Choroid plexus epithelial cell (primary cell): ENCODE data around the gene BUD31.

ENCODE experiments used
- DNase-seq: peaks from one replicate; pipeline ENCODE4 v3.0.0-alpha.2; 2010; ENCODE audit warnings: low read depth
- H3K4me3 ChIP-seq: 2 replicates; pipeline ENCODE4 v1.5.1; 2011; ENCODE audit warnings: low read depth, mild to moderate bottlenecking, control low read depth, low read length, moderate library complexity
- TF ChIP-seq, protein P1 (sequence below): conservative IDR thresholded peaks from 2 replicates; pipeline ENCODE4 v1.5.1; 2011; ENCODE audit warnings: low read depth, mild to moderate bottlenecking, control low read depth, inconsistent platforms, low read length, moderate library complexity

Gene BUD31

DNA sequence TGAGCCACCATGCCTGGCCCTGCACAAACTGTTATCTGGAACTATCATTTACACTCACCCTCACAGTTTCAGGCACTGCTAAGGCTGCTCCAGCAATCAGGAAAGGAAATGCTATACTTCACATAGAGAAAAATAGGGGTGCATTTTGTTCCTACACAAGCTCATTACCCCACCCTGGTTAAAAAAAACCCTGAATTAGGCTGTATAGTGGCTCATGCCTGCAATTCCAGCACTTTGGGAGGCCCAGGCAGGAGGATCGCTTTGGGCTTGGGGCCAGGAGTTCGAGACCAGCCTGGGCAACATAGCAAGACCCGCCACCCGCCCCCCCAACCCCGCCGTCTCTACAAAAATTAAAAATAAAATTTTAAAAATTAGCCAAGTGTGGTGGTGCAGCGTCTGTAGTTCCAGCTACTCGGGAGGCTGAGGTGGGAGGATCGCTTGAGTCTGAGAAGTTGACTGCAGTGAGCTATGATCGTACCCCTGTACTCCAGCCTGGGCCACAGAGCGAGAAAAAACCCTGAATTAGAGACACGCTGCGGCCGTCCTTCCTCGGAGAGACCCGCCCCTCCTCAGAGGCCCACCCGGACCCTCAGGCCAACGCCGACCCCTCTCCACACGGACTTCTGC is 29.3 kb downstream of the BUD31 start:
- peak overlapping the region; percentile 96 for H3K4me3 ChIP-seq
- peak; percentile 12 for DNase-seq
- TF ChIP-seq, protein P1, sequence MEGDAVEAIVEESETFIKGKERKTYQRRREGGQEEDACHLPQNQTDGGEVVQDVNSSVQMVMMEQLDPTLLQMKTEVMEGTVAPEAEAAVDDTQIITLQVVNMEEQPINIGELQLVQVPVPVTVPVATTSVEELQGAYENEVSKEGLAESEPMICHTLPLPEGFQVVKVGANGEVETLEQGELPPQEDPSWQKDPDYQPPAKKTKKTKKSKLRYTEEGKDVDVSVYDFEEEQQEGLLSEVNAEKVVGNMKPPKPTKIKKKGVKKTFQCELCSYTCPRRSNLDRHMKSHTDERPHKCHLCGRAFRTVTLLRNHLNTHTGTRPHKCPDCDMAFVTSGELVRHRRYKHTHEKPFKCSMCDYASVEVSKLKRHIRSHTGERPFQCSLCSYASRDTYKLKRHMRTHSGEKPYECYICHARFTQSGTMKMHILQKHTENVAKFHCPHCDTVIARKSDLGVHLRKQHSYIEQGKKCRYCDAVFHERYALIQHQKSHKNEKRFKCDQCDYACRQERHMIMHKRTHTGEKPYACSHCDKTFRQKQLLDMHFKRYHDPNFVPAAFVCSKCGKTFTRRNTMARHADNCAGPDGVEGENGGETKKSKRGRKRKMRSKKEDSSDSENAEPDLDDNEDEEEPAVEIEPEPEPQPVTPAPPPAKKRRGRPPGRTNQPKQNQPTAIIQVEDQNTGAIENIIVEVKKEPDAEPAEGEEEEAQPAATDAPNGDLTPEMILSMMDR: no peak

DNA sequence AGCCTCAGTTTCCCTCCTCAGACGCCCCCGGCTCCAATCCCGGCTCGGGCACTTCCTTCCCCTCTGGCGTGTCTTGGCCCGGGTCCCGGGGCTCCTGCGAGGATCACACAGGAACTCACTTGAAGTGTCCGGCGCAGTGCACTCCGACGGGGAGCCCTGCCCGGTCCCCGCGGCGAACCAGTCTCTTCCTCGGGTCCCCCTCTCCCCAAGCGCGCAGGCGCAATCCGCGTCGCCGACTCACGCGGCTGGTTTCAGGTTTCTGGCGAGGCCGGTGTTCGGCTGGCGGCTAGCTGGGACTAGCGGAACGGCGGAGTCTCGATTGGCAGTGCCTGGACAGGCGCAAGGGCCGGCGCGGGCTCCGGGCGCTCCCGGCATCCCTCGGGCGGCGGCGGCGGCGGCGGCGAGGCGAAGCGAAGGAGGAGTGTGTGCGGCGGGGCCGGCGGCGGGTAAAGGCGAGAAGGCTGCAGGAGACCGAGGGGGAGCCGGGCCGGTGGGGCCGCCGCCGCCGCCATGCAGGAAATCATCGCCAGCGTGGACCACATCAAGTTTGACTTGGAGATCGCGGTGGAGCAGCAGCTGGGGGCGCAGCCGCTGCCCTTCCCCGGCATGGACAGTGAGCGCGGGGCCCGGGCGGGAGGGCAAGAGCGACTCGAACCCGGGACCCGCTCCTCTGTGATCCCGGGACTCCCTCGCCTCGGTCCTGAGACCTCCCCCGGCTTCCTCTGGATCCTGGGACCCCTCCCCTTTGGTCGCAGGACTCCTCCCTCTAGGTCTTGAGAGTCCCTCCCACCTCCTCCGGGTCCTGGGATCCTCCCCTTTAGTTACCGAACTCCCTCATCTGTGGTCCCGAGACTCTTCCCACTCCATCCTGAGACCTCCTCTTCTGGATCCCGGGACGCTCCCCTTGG is 30.1 kb downstream of the BUD31 start, which contains the start of the genes CPSF4 and PTCD1:
CPSF4 (plus strand) TSS at position 371 of the 908 bp plus-strand sequence; CDS start at position 511, 140 bp downstream.
PTCD1 (minus strand) TSS at position 226 of the 908 bp plus-strand sequence. CDS start 3,556 bp downstream, outside the sequence.
- peak within 1 kb of the TSS; percentile 96 for H3K4me3 ChIP-seq
- DNase-seq: peak; percentile 96
- TF ChIP-seq, protein P1: no peak

DNA sequence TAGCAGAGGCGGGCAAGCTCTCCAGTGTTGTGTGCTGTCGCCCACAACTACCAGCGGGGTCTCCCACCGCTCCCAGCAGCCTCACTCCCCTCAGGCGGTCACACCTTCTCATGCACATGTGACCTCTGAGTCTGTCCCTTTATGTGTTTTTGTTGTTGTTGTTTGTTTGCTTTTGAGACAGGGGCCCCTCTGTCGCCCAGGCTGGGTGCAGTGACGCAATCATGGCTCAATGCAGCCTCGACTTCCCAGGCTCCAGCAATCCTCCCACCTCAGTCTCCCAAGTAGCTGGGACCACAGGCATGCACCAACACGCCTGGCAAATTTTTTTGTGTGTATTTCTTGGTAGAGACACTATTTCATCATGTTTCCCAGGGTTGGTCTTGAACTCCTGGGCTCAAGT is 31.4 kb downstream of the BUD31 start:
- DNase-seq: peak; percentile 37
- H3K4me3 ChIP-seq: peak overlapping the region; percentile 96
- TF ChIP-seq, protein P1: no peak

DNA sequence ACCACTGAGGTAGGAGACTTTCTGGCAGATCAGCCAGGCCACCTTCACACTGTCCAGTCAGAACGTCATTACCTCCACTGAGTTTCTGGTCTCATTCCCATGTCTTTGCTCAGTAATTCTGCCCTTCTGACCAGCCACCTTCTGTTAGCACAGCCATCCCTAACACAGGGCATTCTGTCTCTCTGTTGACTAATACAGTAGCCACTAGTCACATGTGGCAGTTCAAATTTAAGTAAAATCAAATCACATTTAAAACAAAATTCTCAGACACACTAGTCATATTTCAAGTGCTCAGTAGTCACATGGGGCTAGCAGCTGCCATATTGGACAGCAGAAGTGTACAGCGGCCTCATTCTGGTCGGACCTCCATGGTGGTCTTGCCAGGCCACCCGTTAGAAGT is 37.3 kb downstream of the BUD31 start:
- TF ChIP-seq, protein P1: no peak
- DNase-seq: no peak
- H3K4me3 ChIP-seq: no peak overlapping the region

DNA sequence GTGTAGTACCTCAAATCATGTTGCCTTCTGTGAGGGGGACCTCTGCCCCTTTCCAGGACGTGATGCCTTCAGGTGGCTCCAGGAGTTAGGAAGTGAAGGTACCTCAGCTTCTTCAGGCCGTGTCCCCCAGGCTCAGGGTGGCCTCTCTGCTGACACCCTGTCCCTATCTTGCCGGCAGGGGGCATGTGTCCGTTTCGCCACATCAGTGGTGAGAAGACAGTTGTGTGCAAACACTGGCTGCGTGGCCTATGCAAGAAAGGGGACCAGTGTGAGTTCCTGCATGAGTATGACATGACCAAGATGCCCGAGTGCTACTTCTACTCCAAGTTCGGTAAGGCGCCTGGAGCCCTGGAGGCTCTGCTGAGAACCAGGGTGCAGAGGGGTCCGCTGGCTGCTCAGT is 39.2 kb downstream of the BUD31 start:
- no peak overlapping the region for H3K4me3 ChIP-seq

DNA sequence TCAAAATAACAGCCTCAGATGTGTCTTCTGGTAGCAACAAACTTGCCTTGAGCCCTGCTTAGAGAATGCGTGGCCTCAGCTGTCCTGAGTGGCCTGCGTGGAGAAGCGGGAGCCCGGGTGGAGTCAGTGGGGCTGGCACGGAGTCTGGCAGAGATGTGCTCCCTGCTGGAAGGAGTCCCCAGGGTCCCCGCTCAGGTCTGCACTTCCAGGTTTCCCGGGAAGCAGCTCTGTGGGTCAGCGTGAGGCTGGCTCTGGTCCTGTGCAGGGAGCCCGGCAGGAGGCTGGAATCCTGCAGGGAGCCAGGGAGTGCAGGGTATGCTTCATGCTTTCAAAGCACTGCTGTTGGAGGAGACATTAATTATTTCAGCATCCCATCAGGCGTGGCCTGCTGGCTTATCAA is 40.1 kb downstream of the BUD31 start:
- TF ChIP-seq, protein P1: no peak
- H3K4me3 ChIP-seq: no peak overlapping the region
- DNase-seq: no peak

More for the DNA sequence above, 39.2 kb downstream of the BUD31 start:
- DNase-seq: no peak
- TF ChIP-seq, protein P1: no peak
